ENCODE data around the gene APCDD1.

- TF ChIP-seq CTCF (IDR thresholded peaks at IDR 0.05; ENCODE audit: insufficient read depth, low read depth, low read length): no peak
- TF ChIP-seq EZH2 (IDR thresholded peaks at IDR 0.05; ENCODE audit: insufficient read depth, low read length): no peak
Measured at GRCh38 chr18:10439898-10440297, 14.5 kb upstream of the APCDD1 start.

Data from astrocyte (in vitro differentiated cells and primary cell).